PFSK-1 (cell line): ENCODE data around the gene KRR1. TPM values are rescaled to one million over a fixed set of nuclear protein-coding genes. Genes with fewer than 3 reads are reported as not detected.

Experiments used
- FOXP2 ChIP-seq: optimal IDR thresholded peaks from 2 replicates; pipeline ENCODE3; 2011; ENCODE audit warnings: borderline replicate concordance, control low read depth, inconsistent platforms; ENCODE audit not compliant: insufficient read depth; ENCODE audit errors: extremely low read length, extremely low read depth
- POLR2AphosphoS5 ChIP-seq: IDR thresholded peaks from 2 replicates; pipeline ENCODE4 v1.6.1; 2012; ENCODE audit warnings: low read depth, mild to moderate bottlenecking, control low read depth, low read length, moderate library complexity
- REST ChIP-seq, 2 experiments: IDR thresholded peaks; 2 replicates each; pipeline versions ENCODE4 v1.6.1 to v1.8.0; 2011 to 2012; ENCODE audit warnings: low read depth in 2 of 2, low read length in 2 of 2, control low read depth in 1 of 2, inconsistent platforms in 1 of 2, mild to moderate bottlenecking in 1 of 2, moderate library complexity in 1 of 2; ENCODE audit not compliant: insufficient read depth in 1 of 2
- SIN3A ChIP-seq: IDR thresholded peaks from 2 replicates; pipeline ENCODE4 v1.6.1; 2012; ENCODE audit warnings: mild to moderate bottlenecking, low read length, moderate library complexity, borderline replicate concordance; ENCODE audit not compliant: insufficient read depth
- TAF1 ChIP-seq: IDR thresholded peaks from 2 replicates; pipeline ENCODE4 v1.6.1; 2012; ENCODE audit warnings: low read length, control low read depth, borderline replicate concordance; ENCODE audit not compliant: insufficient read depth
- polyA plus RNA-seq: library from polyadenylated mRNA; unstranded; fragments of >200 nt; gene quantifications from one replicate; pipeline ENCODE4 v1.2.1, GENCODE V29; 2012; ENCODE audit warnings: low read depth, missing spikeins; ENCODE audit not compliant: insufficient read length

The KRR1 gene
- polyA plus RNA-seq: 12.8 TPM

GRCh38 chr12:75511116-75512048 is at the start of gene KRR1:
KRR1 (minus strand) TSS chr12:75511609; CDS start chr12:75511597, 12 bp downstream.
- TF ChIP-seq TAF1 (peak; percentile 100), SIN3A (peak; percentile 76; the same call in 1 of the 2 replicates), REST (IDR thresholded peaks at IDR 0.05; ENCODE audit: insufficient read depth in 1 of 2, low read depth in 2 of 2, low read length in 2 of 2) (peak in 1 of 2 experiments; percentile 74; a peak in 2 of 4 replicates), FOXP2 (no peak), POLR2AphosphoS5 (peak; percentile 91)

GRCh38 chr12:75560167-75560566 is 48.8 kb upstream of the KRR1 start:
- TF ChIP-seq FOXP2: no peak
- no peak for TF ChIP-seq SIN3A
- no peak for TF ChIP-seq REST (IDR thresholded peaks at IDR 0.05; ENCODE audit: insufficient read depth in 1 of 2, low read depth in 2 of 2, low read length in 2 of 2)
- TF ChIP-seq TAF1: no peak
- TF ChIP-seq POLR2AphosphoS5: no peak

GRCh38 chr12:75558287-75558686 is 46.9 kb upstream of the KRR1 start:
- no peak for TF ChIP-seq REST (IDR thresholded peaks at IDR 0.05; ENCODE audit: insufficient read depth in 1 of 2, low read depth in 2 of 2, low read length in 2 of 2)
- no peak for TF ChIP-seq POLR2AphosphoS5
- no peak for TF ChIP-seq SIN3A
- TF ChIP-seq TAF1: no peak
- no peak for TF ChIP-seq FOXP2

GRCh38 chr12:75556311-75556899 is 45.0 kb upstream of the KRR1 start:
- no peak for TF ChIP-seq SIN3A

- TF ChIP-seq SIN3A (no peak), POLR2AphosphoS5 (no peak), TAF1 (no peak), REST (IDR thresholded peaks at IDR 0.05; ENCODE audit: insufficient read depth in 1 of 2, low read depth in 2 of 2, low read length in 2 of 2) (no peak), FOXP2 (no peak)
Observed at GRCh38 chr12:75554556-75554880, 43.1 kb upstream of the KRR1 start.
